Ishikawa (cell line): ENCODE data around the gene WDR54.

Source experiments
- CEBPB ChIP-seq: IDR thresholded peaks from 2 replicates; pipeline ENCODE4 v1.6.1; 2012
- CREB1 ChIP-seq: IDR thresholded peaks from 2 replicates; pipeline ENCODE4 v1.6.1; 2012; ENCODE audit warnings: low read depth
- EGR1 ChIP-seq: IDR thresholded peaks from 2 replicates; pipeline ENCODE4 v1.6.1; 2012
- EP300 ChIP-seq: IDR thresholded peaks from 2 replicates; pipeline ENCODE4 v1.6.1; 2012; ENCODE audit warnings: borderline replicate concordance
- FOXM1 ChIP-seq: IDR thresholded peaks from 2 replicates; pipeline ENCODE4 v1.6.1; 2012; ENCODE audit warnings: low read depth, borderline replicate concordance
- MAX ChIP-seq: IDR thresholded peaks from 2 replicates; pipeline ENCODE4 v1.6.1; 2012
- NFIC ChIP-seq: IDR thresholded peaks from 2 replicates; pipeline ENCODE4 v1.6.1; 2012
- RAD21 ChIP-seq: IDR thresholded peaks from 2 replicates; pipeline ENCODE4 v1.6.1; 2012; ENCODE audit warnings: low read depth
- REST ChIP-seq: IDR thresholded peaks from 2 replicates; pipeline ENCODE4 v1.6.1; 2012; ENCODE audit warnings: low read depth, mild to moderate bottlenecking
- TAF1 ChIP-seq: IDR thresholded peaks from 2 replicates; pipeline ENCODE4 v1.6.1; 2012; ENCODE audit warnings: low read depth, mild to moderate bottlenecking
- TCF12 ChIP-seq: IDR thresholded peaks from 2 replicates; pipeline ENCODE4 v1.6.1; 2012; ENCODE audit warnings: low read depth
- TEAD4 ChIP-seq: IDR thresholded peaks from 2 replicates; pipeline ENCODE4 v1.6.1; 2012
- USF1 ChIP-seq: IDR thresholded peaks from 2 replicates; pipeline ENCODE4 v1.6.1; 2012
- YY1 ChIP-seq: IDR thresholded peaks from 2 replicates; pipeline ENCODE4 v1.6.1; 2012; ENCODE audit warnings: low read depth
- ZBTB7A ChIP-seq: IDR thresholded peaks from 2 replicates; pipeline ENCODE4 v1.6.1; 2012; ENCODE audit warnings: low read depth

The WDR54 gene

GRCh38 chr2:74384051-74384450 is 37.5 kb upstream of the WDR54 start:
- no peak for TF ChIP-seq EP300
- no peak for TF ChIP-seq EGR1
- no peak for TF ChIP-seq TCF12
- no peak for TF ChIP-seq TAF1
- no peak for TF ChIP-seq TEAD4
- TF ChIP-seq MAX: no peak
- no peak for TF ChIP-seq FOXM1
- no peak for TF ChIP-seq YY1
- no peak for TF ChIP-seq CREB1
- TF ChIP-seq ZBTB7A: no peak
- no peak for TF ChIP-seq REST
- no peak for TF ChIP-seq USF1
- TF ChIP-seq CEBPB: no peak
- no peak for TF ChIP-seq NFIC
- TF ChIP-seq RAD21: no peak

- TF ChIP-seq FOXM1: no peak
- TF ChIP-seq TAF1: no peak
- no peak for TF ChIP-seq TCF12
- no peak for TF ChIP-seq USF1
- TF ChIP-seq TEAD4: no peak
- TF ChIP-seq EGR1: no peak
- TF ChIP-seq CEBPB: no peak
- TF ChIP-seq YY1: no peak
- no peak for TF ChIP-seq ZBTB7A
Measured at GRCh38 chr2:74385396-74385795, 36.1 kb upstream of the WDR54 start.

- TF ChIP-seq EP300 (no peak), RAD21 (no peak), YY1 (no peak)
Measured at GRCh38 chr2:74387346-74387745, 34.2 kb upstream of the WDR54 start.

- TF ChIP-seq RAD21 (no peak), USF1 (no peak), EP300 (no peak), YY1 (no peak), TCF12 (no peak), FOXM1 (no peak), REST (no peak), NFIC (no peak), TEAD4 (no peak), MAX (no peak), ZBTB7A (no peak), TAF1 (no peak), CEBPB (no peak), EGR1 (no peak), CREB1 (no peak)
Measured at GRCh38 chr2:74390606-74391005, 30.9 kb upstream of the WDR54 start.

GRCh38 chr2:74391209-74391579 is 30.3 kb upstream of the WDR54 start:
- TF ChIP-seq TEAD4 (no peak), CEBPB (no peak), TCF12 (no peak), TAF1 (no peak), USF1 (no peak), MAX (no peak), EP300 (no peak), FOXM1 (no peak), YY1 (no peak), EGR1 (no peak), ZBTB7A (no peak)
